ENCODE results near the gene EGLN1.

EGLN1 gene

DNA sequence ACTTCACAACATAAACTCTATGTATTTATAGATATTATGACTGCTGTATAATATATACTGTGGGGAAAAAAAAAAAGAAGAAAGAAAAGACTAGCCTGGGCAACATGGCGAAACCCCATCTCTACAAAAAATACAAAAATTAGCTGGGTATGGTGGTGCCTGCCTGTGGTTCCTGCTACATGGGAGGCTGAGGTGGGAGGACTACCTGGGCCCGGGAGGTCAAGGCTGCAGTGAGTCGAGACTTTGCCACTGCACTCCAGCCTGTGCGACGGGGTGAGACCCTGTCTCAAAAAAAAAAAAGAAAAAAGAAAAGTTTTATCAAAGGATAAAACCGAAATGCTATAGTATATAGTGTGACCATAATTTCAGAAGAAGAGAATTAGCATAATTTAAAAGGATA, 87.1 kb downstream of the EGLN1 start:
- no peak overlapping the region for H3K27ac ChIP-seq
- TF ChIP-seq, protein P1, sequence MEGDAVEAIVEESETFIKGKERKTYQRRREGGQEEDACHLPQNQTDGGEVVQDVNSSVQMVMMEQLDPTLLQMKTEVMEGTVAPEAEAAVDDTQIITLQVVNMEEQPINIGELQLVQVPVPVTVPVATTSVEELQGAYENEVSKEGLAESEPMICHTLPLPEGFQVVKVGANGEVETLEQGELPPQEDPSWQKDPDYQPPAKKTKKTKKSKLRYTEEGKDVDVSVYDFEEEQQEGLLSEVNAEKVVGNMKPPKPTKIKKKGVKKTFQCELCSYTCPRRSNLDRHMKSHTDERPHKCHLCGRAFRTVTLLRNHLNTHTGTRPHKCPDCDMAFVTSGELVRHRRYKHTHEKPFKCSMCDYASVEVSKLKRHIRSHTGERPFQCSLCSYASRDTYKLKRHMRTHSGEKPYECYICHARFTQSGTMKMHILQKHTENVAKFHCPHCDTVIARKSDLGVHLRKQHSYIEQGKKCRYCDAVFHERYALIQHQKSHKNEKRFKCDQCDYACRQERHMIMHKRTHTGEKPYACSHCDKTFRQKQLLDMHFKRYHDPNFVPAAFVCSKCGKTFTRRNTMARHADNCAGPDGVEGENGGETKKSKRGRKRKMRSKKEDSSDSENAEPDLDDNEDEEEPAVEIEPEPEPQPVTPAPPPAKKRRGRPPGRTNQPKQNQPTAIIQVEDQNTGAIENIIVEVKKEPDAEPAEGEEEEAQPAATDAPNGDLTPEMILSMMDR (IDR thresholded peaks at IDR 0.05), result no peak
- no peak for TF ChIP-seq ZFX (IDR thresholded peaks at IDR 0.05; ENCODE audit: borderline replicate concordance)

DNA sequence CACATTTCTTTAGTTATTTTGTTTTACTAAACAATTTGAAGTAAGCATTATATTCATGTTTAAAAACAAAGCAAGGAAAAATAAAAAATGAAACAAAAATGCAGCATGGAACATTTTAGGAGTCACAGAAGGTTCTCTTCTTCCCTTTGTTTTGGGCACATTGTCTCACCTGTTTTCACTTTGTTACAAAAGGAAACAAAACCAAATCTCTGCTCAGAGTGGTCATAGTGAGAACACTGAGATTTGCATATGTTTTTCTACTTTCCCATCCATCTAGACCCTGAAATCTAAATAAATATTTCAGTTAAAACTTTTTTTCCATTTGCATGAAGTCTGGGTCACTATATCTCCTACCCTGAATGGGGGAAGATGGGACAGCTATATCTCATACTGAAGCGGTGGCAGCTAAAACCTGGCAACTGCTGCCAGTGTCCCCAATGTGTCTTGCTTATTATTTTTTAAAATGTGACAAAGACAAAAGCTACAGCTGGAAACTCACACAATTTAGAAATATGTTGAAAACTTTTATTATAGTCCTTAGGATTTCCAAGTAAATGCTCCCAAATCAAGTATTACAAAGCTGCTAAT, 87.9 kb downstream of the EGLN1 start:
- no peak overlapping the region for H3K27ac ChIP-seq
- TF ChIP-seq ZFX (IDR thresholded peaks at IDR 0.05; ENCODE audit: borderline replicate concordance), result no peak
- TF ChIP-seq, protein P1 (IDR thresholded peaks at IDR 0.05), result no peak

DNA sequence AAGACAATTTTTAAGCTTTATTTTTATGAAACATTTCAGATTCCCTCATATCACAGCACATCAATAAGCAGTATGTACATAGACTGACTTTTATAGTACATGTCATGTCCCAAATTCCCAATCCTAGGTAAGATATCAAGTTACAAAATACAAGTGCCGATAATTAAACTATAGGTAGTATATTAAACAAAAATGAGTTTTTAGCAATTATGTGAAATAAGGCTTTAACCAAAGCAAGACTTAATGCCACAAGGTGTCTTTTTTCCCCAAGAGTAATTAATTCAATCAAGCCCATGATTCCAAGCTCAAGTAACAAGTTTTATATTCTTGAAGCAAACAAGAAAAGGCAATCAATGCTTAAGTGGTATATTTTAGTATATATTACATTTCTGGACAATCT, 89.3 kb downstream of the EGLN1 start:
- no peak overlapping the region for H3K27ac ChIP-seq
- no peak for TF ChIP-seq ZFX (IDR thresholded peaks at IDR 0.05; ENCODE audit: borderline replicate concordance)
- TF ChIP-seq, protein P1 (IDR thresholded peaks at IDR 0.05), result no peak

DNA sequence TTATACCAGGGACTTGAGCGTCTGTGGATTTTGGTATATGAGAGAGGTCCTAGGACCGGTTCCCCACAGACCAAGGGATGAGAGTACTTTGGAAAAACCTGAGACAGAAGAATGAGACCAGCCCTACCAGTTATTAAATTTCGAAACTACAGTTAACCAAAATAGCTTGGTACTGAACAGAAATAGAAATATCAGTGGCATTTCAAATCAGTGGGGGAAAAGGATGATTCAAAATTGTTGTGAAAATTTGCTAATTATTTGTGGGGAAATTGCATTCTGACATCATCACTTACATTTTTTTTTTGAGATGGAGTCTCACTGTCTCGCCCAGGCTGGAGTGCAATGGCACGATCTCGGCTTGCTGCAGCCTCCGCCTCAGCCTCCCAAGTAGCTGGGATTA, 92.6 kb downstream of the EGLN1 start:
- TF ChIP-seq ZFX (IDR thresholded peaks at IDR 0.05; ENCODE audit: borderline replicate concordance), result no peak
- TF ChIP-seq, protein P1 (IDR thresholded peaks at IDR 0.05), result no peak
- H3K27ac ChIP-seq, result no peak overlapping the region

DNA sequence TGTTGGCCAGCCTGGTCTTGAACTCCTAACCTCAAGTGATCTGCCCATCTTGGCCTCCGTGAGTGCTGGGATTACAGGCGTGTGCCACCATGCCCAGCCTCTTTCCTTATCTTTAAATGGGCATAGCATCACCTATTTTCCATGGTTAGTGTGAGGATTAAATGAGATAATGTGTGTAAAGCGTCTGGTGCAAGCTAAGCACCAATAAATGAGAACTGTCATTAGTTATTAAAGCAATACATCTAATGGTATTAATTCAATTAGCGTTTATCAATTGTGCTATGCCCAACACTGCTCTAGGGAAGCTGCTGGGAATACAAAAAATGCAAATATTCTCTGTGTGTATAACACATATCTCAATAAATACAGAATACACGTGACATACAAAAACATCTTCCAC, 94.5 kb downstream of the EGLN1 start:
- no peak overlapping the region for H3K27ac ChIP-seq
- TF ChIP-seq ZFX (IDR thresholded peaks at IDR 0.05; ENCODE audit: borderline replicate concordance), result no peak
- TF ChIP-seq, protein P1 (IDR thresholded peaks at IDR 0.05), result no peak

DNA sequence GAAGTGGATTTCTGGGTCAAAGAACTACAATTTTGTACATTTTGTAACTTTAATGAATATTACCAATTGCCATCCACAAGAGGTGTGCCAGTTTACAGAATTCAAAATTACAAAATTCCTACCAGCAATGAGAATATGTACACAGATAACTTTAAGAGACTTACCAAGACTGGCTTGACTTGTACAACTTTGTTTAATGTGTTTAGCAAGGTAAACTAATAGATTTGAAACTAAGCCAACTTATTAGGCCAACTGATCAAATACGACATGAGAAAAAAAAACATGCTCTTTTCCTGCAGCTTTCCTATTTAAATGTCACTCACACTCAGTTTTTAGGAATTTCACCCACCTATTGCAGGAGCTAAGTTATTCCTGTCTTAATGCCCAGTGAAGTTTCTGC, 95.8 kb downstream of the EGLN1 start:
- TF ChIP-seq, protein P1 (IDR thresholded peaks at IDR 0.05), result no peak
- TF ChIP-seq ZFX (IDR thresholded peaks at IDR 0.05; ENCODE audit: borderline replicate concordance), result no peak
- no peak overlapping the region for H3K27ac ChIP-seq

DNA sequence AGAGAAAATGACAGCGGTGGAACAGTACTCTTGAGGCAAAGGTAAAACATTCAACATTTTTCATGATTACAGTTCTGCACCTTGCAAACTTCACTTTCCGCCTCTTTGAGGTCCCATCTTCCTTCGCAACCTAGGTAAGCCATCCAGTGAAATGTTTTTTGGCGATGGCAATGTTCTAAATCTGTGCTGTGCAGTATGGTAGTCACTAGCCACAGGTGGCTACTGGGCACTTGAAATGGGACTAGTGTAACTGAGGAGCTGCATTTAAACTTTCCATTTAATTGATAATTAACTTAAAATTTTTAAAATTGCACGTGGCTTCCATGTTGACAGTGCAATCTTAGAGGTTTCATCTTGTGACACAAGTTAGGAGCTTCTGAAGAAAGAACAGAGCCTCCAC, 97.4 kb downstream of the EGLN1 start:
- no peak for TF ChIP-seq ZFX (IDR thresholded peaks at IDR 0.05; ENCODE audit: borderline replicate concordance)
- H3K27ac ChIP-seq, result no peak overlapping the region

Data from 22Rv1 (cell line).